Activated CD4-positive, CD25-positive, alpha-beta regulatory T cell treated with anti-CD3 and anti-CD28 coated beads, Interleukin-2, amount 50 U/mL, for 24 hours (primary cell): ENCODE results near the gene LRRC36.

Experiments used
- ATAC-seq, 2 donors: fragments of 150-1000 bp; cut with Tn5 transposase; one replicate each; pipeline ENCODE4 v1.10.0; 2021; ENCODE audit warnings: mild to moderate bottlenecking in 1 of 2, moderate library complexity in 1 of 2

The LRRC36 gene

DNA sequence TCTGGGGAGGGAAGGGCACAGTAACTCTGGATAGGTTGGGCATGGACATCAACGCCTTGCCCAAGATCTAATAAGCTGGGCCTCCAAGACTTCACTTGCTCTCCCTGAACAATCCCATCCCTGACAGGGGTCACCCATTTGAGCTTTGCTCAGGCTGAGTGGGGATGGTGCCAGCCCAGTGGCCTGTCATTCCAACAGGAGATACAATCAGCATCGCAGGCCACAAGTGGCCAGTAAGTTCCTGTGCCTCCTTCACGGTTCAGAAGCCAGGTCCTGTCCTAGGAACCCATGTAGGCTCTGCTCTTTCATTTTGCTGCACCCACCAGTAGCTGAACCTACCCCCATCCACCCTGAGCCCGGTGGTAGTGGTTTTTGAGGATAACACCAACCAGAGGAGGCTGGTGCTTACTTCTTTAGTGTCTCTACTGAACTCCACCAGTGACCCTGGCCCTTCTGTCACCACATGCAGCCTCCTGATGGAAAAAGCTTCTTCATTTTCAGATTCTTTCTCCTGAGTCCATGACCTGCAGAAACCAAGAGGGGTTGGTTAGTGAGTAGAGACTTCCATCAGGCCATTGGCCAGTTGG, 32.4 kb upstream of the LRRC36 start:
- ATAC-seq = no peak

DNA sequence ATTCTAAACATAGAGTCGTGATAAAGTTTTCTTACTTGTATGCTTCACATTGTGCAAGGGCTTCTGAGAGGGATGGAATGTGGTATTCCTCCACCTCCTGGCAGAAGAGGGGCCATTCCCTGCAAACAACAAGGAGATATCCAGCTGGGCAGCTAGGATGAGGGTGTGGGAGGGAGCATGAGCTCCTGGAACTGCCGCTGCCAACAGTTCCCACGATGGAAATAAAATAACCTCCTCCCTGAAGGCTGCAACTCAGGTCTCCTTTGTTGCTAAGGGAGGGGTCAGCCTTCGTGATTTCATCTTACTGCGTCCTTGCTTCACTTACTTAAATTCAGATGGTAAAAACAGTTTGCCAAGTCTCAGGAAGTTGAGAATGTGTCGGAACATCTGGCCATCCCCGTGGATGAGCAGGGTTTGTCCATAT, 31.7 kb upstream of the LRRC36 start:
- no peak for ATAC-seq

DNA sequence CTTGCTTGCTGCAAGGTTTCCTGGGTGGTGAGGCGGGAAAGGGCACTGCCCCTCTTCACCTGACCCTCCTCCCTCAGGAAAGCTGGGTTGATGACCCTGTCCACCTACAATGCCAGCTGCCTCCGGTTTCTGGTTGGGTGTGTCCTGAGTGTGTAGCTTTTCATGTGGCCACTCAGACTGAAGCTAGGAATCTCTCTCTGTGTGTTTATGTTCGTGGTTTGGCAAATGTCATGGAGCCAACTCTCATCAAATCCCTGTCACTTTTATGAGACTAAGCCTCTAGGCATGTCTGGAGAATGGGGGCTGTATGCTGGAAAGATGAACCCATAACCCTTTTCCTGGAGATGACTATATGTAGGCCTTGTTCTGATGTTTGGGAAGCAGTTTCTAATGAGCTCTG, 30.2 kb upstream of the LRRC36 start:
- no peak for ATAC-seq

GRCh38 chr16:67298277-67298676, 28.3 kb upstream of the LRRC36 start:
- ATAC-seq = no peak

GRCh38 chr16:67299269-67299668, 27.3 kb upstream of the LRRC36 start:
- no peak for ATAC-seq

GRCh38 chr16:67301080-67301782, 25.4 kb upstream of the LRRC36 start:
- ATAC-seq = no peak

DNA sequence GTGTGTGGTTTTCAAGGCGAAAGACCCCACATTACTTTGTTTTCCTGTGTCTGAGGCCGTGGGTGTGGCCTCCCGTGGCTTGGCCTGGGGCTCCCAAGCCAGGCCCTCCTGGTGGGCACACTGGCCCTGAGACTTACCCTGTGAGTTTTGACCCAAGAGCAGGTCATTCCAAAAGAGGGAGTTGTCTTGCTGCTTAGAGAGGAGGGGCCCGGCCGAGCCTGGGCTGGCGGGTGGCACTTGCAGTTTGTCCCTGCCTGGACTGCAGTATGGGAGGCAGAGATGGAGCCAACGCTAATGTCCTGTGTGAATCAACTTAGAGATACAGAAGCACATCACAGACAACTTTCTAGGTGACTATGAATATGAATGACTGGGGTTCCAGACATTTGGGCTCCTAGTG, 24.5 kb upstream of the LRRC36 start:
- ATAC-seq = no peak

GRCh38 chr16:67302970-67303369, 23.6 kb upstream of the LRRC36 start:
- no peak for ATAC-seq

GRCh38 chr16:67304020-67304419, 22.6 kb upstream of the LRRC36 start:
- no peak for ATAC-seq

GRCh38 chr16:67305216-67306071, 21.2 kb upstream of the LRRC36 start:
- no peak for ATAC-seq

DNA sequence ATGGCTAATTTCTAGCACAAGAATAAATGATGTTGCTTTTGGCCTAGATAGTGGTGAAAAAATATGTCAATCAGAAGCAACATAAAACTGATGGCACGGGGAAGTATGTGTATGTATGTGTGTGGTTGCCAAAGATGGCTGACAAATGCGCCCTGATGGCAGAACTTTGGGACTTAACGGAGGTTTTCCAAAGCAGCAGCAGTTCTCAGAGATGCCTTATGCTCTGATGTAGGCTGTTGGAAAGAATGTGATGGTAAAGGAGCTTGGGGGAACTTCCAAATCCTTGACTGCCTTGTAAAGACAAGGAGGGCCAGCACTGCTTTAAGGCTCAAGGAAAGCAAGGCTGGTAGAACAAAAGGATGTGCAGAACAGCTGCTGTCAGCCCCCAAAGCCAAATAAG, 16.1 kb upstream of the LRRC36 start:
- ATAC-seq = no peak

DNA sequence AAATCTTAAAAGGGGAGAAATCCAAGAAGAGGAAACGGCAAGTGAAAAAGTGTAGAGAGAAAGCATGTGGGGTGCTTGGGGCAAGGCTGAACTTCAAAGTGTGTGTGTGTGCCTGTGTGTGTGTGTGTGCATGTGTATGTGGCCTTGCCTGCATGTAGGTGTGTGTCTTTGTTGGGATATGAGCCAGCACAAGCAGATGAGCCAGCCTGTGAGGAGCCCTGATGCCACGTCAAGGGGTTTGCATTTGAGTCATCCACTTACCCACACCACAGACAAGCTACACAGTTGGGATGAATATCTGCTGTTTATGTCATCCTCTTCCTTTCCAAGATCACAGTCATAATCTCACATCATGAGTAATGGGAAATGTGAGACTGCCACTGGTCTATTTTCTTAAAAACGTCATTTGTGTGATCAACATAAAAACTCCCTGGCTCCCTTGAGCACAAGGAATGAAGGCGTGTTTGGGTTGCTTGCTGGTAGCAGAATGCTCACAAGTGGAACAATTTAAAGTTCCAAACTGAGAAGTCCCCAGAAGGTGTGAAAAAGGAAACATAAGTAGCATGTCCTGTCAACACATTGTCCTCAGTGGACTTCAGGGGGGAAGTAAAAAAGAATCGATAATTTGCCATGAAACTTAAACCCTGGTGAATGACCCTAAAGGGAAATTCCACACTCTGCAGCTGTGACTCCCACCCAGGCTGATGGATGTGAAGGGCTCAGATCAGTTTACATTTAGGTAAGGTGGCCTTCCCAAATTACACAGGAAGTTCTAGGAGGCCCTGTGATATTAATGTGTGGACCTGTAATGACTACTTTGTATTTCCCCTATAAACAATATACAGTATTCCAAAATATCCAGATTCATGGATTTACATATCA, 14.8 kb upstream of the LRRC36 start:
- peak; percentile 98 to 99 for ATAC-seq

DNA sequence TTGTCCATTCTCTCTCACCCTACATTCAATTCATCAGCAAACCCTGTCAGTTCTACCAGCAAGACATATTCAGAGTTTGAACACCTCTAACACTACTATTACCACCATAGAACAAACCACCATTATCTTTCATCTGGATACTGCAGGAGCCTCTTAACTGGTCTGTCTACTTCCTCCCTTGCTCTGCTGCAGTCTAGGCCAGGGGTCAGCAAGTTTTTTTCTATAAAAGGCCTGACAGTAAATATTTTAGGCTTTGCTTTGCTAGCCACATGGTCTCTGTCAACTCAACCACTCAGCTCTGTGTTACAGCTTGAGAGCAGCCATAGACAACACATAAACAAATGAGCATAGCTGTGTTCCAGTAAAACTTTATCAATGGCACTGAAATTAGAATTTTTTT, 13.9 kb upstream of the LRRC36 start:
- ATAC-seq = no peak

GRCh38 chr16:67317853-67318252, 8.8 kb upstream of the LRRC36 start:
- ATAC-seq = no peak

DNA sequence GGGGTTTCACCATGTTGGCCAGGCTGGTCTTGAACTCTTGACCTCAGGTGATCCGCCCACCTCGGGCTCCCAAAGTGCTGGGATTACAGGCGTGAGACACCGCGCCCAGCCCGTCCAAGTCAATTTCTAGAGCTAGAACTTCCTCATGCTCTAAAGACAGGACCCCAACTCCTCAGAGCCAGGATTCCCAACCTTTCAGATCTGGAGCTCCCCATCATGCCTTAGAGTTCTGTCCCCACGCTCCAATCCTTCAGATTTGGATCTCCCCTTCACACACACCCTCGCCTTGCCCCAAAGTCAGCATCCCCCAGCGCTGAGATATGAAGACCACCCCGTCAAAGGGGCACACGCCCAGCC, 522 bp upstream of the LRRC36 start:
- no peak for ATAC-seq

GRCh38 chr16:67327743-67328142, 1.1 kb downstream of the LRRC36 start:
- ATAC-seq = no peak

DNA sequence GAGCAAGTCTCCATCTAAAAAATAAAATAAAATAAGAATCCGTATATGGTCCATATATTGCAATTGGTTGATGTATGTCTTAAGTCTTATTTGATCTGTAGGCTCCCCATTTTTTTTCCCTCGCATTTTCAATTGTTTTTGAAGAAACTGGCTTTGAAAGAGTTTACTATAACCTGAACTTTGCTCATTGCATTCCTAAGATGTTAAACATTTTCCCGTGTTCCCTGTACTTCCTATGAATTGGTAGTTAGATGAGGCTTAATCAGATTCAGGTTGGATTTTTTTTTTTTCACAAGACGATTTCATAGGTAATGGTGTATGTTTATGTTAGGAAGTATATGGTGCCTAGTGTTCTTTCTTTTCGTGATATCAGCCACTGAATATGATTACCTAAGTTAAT, 3.3 kb downstream of the LRRC36 start:
- no peak for ATAC-seq

DNA sequence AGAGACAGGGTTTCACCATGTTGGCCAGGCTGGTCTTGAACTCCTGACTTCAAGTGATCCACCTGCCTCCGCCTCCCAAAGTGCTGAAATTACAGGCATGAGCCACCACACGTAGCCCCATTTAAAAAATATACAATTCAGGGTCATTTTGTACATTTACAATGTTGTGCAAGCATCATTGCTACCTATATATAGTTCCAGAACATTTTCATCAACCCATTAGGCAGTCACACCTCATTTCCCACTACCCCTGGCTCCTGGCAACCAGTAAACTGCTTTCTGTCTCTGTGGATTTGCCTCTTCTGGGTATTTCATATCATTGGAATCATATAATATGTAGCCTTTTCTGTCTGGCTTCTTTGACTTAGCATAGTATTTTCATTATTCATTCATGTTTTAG, 6.7 kb downstream of the LRRC36 start:
- ATAC-seq = no peak

- no peak for ATAC-seq
Measured at GRCh38 chr16:67336116-67336515, 9.5 kb downstream of the LRRC36 start.

- no peak for ATAC-seq
Measured at GRCh38 chr16:67336648-67337047, 10.0 kb downstream of the LRRC36 start.

DNA sequence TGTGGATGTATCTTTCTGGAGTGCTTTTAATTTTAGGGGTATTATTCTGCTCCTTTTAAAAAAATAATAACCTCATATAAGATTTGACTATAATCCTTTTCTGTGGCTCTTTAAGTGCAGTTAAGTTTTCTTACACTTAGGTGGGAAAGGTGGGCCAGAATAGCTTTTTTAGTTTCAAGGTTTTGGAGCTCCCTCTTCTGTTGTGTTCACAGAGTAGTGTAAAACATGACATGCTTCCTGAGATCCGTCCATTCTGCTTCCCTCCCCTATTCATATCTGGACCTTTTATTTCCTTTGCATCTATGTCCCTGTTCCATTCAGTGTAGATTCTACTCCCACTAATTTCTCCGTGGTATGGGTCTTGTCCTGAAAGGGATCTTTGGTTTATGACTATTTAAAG, 12.8 kb downstream of the LRRC36 start:
- ATAC-seq = no peak

GRCh38 chr16:67341250-67341649, 14.6 kb downstream of the LRRC36 start:
- ATAC-seq = no peak

- ATAC-seq = no peak
Measured at GRCh38 chr16:67342616-67343015, 16.0 kb downstream of the LRRC36 start.
